ENCODE results near the gene C1orf105. TPM values are rescaled to one million over a fixed set of nuclear protein-coding genes. Genes with fewer than 3 reads are reported as not detected.

Gene C1orf105
- total RNA-seq, 2 experiments from 2014 or later = not detected

- ChIA-PET POLR2A (no interaction called here), CTCF (interaction anchor here (1.1 to 1.8 kb wide), 4 partner anchors 11 to 458 kb away, joined by 3 to 11 read pairs (median 5); partner anchors contain the start of gene PIGC)
- H3K27ac Mint-ChIP-seq = no peak overlapping the region
- DNase-seq (no peak), ATAC-seq (no peak)
- H3K36me3 Mint-ChIP-seq (ENCODE audit: low read depth) = no peaks in the 10 kb centered on the region
- H3K27me3 Mint-ChIP-seq (ENCODE audit: low read depth) = peaks cover 18% of the 10 kb centered on the region
- no peaks in the 10 kb centered on the region for H3K9me3 Mint-ChIP-seq (ENCODE audit: insufficient read depth)
- no peak overlapping the region for H3K4me3 Mint-ChIP-seq
- peaks cover 11% of the 10 kb centered on the region for H3K4me1 Mint-ChIP-seq (ENCODE audit: low read depth)
These were observed 40.4 kb downstream of the C1orf105 start for GRCh38 chr1:172460887-172461315.

- H3K27ac Mint-ChIP-seq = no peak overlapping the region
- POLR2A ChIA-PET = no interaction called here
- H3K9me3 Mint-ChIP-seq (ENCODE audit: insufficient read depth) = no peaks in the 10 kb centered on the region
- no peak overlapping the region for H3K4me3 Mint-ChIP-seq
- H3K27me3 Mint-ChIP-seq (ENCODE audit: low read depth) = peaks cover 13% of the 10 kb centered on the region
- no peaks in the 10 kb centered on the region for H3K36me3 Mint-ChIP-seq (ENCODE audit: low read depth)
- CTCF ChIA-PET = interaction anchor here (1.5 kb wide), 1 partner anchor 23 kb away, joined by 3 read pairs; no protein-coding TSS in a partner anchor
- ATAC-seq (no peak), DNase-seq (no peak)
- H3K4me1 Mint-ChIP-seq (ENCODE audit: low read depth) = peaks cover 11% of the 10 kb centered on the region
These were observed 45.1 kb downstream of the C1orf105 start for GRCh38 chr1:172465617-172466016.

GRCh38 chr1:172466795-172467407 lies 46.4 kb downstream of the C1orf105 start:
- ChIA-PET POLR2A (no interaction called here), CTCF (interaction anchor here (1.5 kb wide), 1 partner anchor 24 kb away, joined by 3 read pairs; no protein-coding TSS in a partner anchor)
- peaks cover 13% of the 10 kb centered on the region for H3K27me3 Mint-ChIP-seq (ENCODE audit: low read depth)
- DNase-seq (no peak), ATAC-seq (no peak)
- H3K4me3 Mint-ChIP-seq = no peak overlapping the region
- H3K36me3 Mint-ChIP-seq (ENCODE audit: low read depth) = no peaks in the 10 kb centered on the region
- no peaks in the 10 kb centered on the region for H3K9me3 Mint-ChIP-seq (ENCODE audit: insufficient read depth)
- no peak overlapping the region for H3K27ac Mint-ChIP-seq
- peaks cover 11% of the 10 kb centered on the region for H3K4me1 Mint-ChIP-seq (ENCODE audit: low read depth)

DNA sequence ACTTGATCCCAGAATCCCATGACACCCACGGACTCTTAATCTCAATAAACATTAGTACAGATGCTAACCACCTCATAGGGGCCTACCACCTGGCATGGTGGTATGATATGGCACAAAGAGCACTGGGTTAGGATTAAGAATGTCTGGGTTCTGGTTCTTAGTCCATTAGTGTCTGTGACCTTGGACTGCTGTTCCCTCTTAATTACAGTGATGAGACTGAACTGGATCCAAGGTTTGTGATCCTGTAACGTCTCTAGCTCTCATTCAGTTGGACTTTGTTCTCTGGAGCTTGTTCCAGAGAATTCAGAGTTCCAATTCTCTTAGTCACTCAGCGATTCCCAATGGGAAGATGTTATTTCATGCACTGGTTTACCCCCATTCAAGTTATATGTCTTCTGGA lies 47.0 kb downstream of the C1orf105 start:
- peaks cover 11% of the 10 kb centered on the region for H3K4me1 Mint-ChIP-seq (ENCODE audit: low read depth)
- peaks cover 13% of the 10 kb centered on the region for H3K27me3 Mint-ChIP-seq (ENCODE audit: low read depth)
- no peaks in the 10 kb centered on the region for H3K36me3 Mint-ChIP-seq (ENCODE audit: low read depth)
- ATAC-seq (no peak), DNase-seq (no peak)
- H3K4me3 Mint-ChIP-seq = no peak overlapping the region
- H3K9me3 Mint-ChIP-seq (ENCODE audit: insufficient read depth) = no peaks in the 10 kb centered on the region
- H3K27ac Mint-ChIP-seq = no peak overlapping the region
- CTCF ChIA-PET = no interaction called here
- POLR2A ChIA-PET = no interaction called here

GRCh38 chr1:172468296-172468695 lies 47.8 kb downstream of the C1orf105 start:
- H3K36me3 Mint-ChIP-seq (ENCODE audit: low read depth) = no peaks in the 10 kb centered on the region

GRCh38 chr1:172469717-172470116 lies 49.2 kb downstream of the C1orf105 start:
- ATAC-seq = no peak
- ChIA-PET CTCF (interaction anchor here (1.9 kb wide), 1 partner anchor 19 kb away, joined by 5 read pairs; no protein-coding TSS in a partner anchor), POLR2A (no interaction called here)
- peaks cover 4% of the 10 kb centered on the region for H3K4me1 Mint-ChIP-seq (ENCODE audit: low read depth)
- H3K9me3 Mint-ChIP-seq (ENCODE audit: insufficient read depth) = no peaks in the 10 kb centered on the region
- H3K36me3 Mint-ChIP-seq (ENCODE audit: low read depth) = no peaks in the 10 kb centered on the region
- no peak overlapping the region for H3K27ac Mint-ChIP-seq
- H3K4me3 Mint-ChIP-seq = no peak overlapping the region
- no peak for DNase-seq
- peaks cover 24% of the 10 kb centered on the region for H3K27me3 Mint-ChIP-seq (ENCODE audit: low read depth)

More at GRCh38 chr1:172468296-172468695, 47.8 kb downstream of the C1orf105 start:
- Mint-ChIP-seq H3K4me3 (no peak overlapping the region), H3K27me3 (ENCODE audit: low read depth) (peaks cover 15% of the 10 kb centered on the region), H3K4me1 (ENCODE audit: low read depth) (peaks cover 11% of the 10 kb centered on the region), H3K27ac (no peak overlapping the region), H3K9me3 (ENCODE audit: insufficient read depth) (no peaks in the 10 kb centered on the region)
- POLR2A ChIA-PET = no interaction called here
- DNase-seq (no peak), ATAC-seq (no peak)
- CTCF ChIA-PET = interaction anchor here (1.9 kb wide), 1 partner anchor 17 kb away, joined by 5 read pairs; no protein-coding TSS in a partner anchor

GRCh38 chr1:172470149-172470548 lies 49.7 kb downstream of the C1orf105 start:
- no peak for DNase-seq
- Mint-ChIP-seq H3K4me3 (no peak overlapping the region), H3K9me3 (ENCODE audit: insufficient read depth) (no peaks in the 10 kb centered on the region), H3K27me3 (ENCODE audit: low read depth) (peaks cover 23% of the 10 kb centered on the region), H3K4me1 (ENCODE audit: low read depth) (peaks cover 3% of the 10 kb centered on the region), H3K27ac (no peak overlapping the region), H3K36me3 (ENCODE audit: low read depth) (no peaks in the 10 kb centered on the region)
- ChIA-PET CTCF (no interaction called here), POLR2A (no interaction called here)
- ATAC-seq = no peak

DNA sequence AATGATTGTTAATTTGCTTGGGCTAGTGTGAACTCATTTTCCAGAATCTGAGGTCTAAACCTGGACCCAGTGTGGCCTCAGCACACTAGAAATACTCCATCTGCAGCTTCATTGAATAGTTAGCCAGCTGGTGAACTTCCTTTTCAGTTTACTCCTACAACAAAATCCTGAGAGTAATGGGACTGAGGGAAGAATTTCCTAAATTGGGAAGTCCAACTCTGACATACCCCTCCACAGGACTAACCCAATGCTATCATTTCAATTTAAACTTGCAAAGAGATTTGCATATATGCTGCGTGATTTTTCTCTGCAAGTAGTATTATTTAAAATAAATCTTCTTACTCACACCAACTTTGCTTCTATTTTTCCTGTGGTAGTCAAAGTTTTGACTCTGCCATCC lies 51.2 kb downstream of the C1orf105 start:
- ATAC-seq (no peak), DNase-seq (no peak)
- no peaks in the 10 kb centered on the region for H3K4me1 Mint-ChIP-seq (ENCODE audit: low read depth)
- H3K27ac Mint-ChIP-seq = no peak overlapping the region
- peaks cover 18% of the 10 kb centered on the region for H3K27me3 Mint-ChIP-seq (ENCODE audit: low read depth)
- CTCF ChIA-PET = interaction anchor here (1.8 kb wide), 1 partner anchor 21 kb away, joined by 4 read pairs; no protein-coding TSS in a partner anchor
- no peaks in the 10 kb centered on the region for H3K9me3 Mint-ChIP-seq (ENCODE audit: insufficient read depth)
- H3K4me3 Mint-ChIP-seq = no peak overlapping the region
- no peaks in the 10 kb centered on the region for H3K36me3 Mint-ChIP-seq (ENCODE audit: low read depth)
- POLR2A ChIA-PET = no interaction called here

DNA sequence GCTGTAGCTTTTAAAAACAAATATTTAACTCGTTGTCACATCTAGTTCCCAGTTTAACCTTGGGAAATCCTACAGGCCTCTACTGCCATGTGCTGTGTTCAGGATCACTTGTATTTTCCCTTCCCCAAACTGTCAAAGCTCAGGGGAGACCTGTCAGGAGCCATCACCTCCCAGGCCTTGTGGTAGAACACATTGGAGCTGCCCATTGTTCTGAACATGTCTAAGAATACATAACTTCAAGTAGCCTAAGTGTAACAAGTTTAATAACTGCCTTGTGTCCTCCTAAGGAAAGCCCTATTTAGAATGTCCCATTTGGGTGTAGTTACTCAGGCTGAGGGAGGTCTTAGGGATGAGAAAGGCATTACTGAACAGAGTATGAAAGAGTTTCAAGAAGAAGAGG lies 52.0 kb downstream of the C1orf105 start:
- ChIA-PET POLR2A (interaction anchor here (1.2 kb wide), 1 partner anchor 29 kb away, joined by 4 read pairs; the partner anchor contains the start of gene PIGC), CTCF (interaction anchor here (1.8 kb wide), 1 partner anchor 21 kb away, joined by 4 read pairs; no protein-coding TSS in a partner anchor)
- no peak for ATAC-seq
- no peaks in the 10 kb centered on the region for H3K4me1 Mint-ChIP-seq (ENCODE audit: low read depth)
- no peaks in the 10 kb centered on the region for H3K36me3 Mint-ChIP-seq (ENCODE audit: low read depth)
- no peak for DNase-seq
- no peak overlapping the region for H3K4me3 Mint-ChIP-seq
- H3K27ac Mint-ChIP-seq = no peak overlapping the region
- peaks cover 18% of the 10 kb centered on the region for H3K27me3 Mint-ChIP-seq (ENCODE audit: low read depth)
- H3K9me3 Mint-ChIP-seq (ENCODE audit: insufficient read depth) = no peaks in the 10 kb centered on the region

- ChIA-PET POLR2A (interaction anchor here (1.2 kb wide), 1 partner anchor 29 kb away, joined by 4 read pairs; the partner anchor contains the start of gene PIGC), CTCF (interaction anchor here (1.8 kb wide), 1 partner anchor 22 kb away, joined by 4 read pairs; no protein-coding TSS in a partner anchor)
- H3K4me1 Mint-ChIP-seq (ENCODE audit: low read depth) = no peaks in the 10 kb centered on the region
- no peak overlapping the region for H3K4me3 Mint-ChIP-seq
- H3K9me3 Mint-ChIP-seq (ENCODE audit: insufficient read depth) = no peaks in the 10 kb centered on the region
- ATAC-seq = no peak
- H3K36me3 Mint-ChIP-seq (ENCODE audit: low read depth) = no peaks in the 10 kb centered on the region
- H3K27me3 Mint-ChIP-seq (ENCODE audit: low read depth) = peaks cover 17% of the 10 kb centered on the region
- H3K27ac Mint-ChIP-seq = no peak overlapping the region
- DNase-seq = no peak
These were observed 52.8 kb downstream of the C1orf105 start for GRCh38 chr1:172473302-172473701.

DNA sequence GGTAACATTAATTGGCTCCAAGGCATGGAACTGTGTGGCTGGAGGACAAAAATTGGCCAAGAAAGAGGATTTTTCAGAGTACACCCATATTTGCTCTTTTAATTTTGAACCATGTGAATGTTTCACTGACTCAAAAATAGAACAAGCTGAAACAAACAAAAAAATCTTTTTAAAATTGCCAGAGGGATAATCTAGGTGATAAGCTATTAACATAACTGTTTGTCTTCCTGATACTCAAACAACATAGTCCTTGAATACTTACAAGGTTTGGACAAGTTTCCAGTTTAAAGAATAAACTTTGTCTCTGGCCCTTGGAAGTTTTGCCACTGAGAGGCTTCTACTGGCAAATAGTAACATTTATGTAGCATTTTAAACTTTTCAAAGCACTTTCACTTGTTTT lies 53.4 kb downstream of the C1orf105 start:
- Mint-ChIP-seq H3K4me1 (ENCODE audit: low read depth) (no peaks in the 10 kb centered on the region), H3K27me3 (ENCODE audit: low read depth) (peaks cover 14% of the 10 kb centered on the region), H3K9me3 (ENCODE audit: insufficient read depth) (no peaks in the 10 kb centered on the region), H3K27ac (no peak overlapping the region), H3K36me3 (ENCODE audit: low read depth) (no peaks in the 10 kb centered on the region), H3K4me3 (no peak overlapping the region)
- CTCF ChIA-PET = no interaction called here
- ATAC-seq (no peak), DNase-seq (no peak)
- POLR2A ChIA-PET = no interaction called here

GRCh38 chr1:172476218-172476811 lies 55.8 kb downstream of the C1orf105 start:
- CTCF ChIA-PET = no interaction called here
- Mint-ChIP-seq H3K4me1 (ENCODE audit: low read depth) (peaks cover 11% of the 10 kb centered on the region), H3K9me3 (ENCODE audit: insufficient read depth) (no peaks in the 10 kb centered on the region), H3K27ac (no peak overlapping the region), H3K36me3 (ENCODE audit: low read depth) (no peaks in the 10 kb centered on the region), H3K27me3 (ENCODE audit: low read depth) (peaks cover 18% of the 10 kb centered on the region), H3K4me3 (no peak overlapping the region)
- DNase-seq (no peak), ATAC-seq (no peak)
- POLR2A ChIA-PET = no interaction called here

All from activated CD8-positive, alpha-beta T cell treated with anti-CD3 and anti-CD28 coated beads, Interleukin-2, amount 10 ng/mL, durations not matched to agents 7 days and 5 days (primary cell).